Activated T-helper 1 cell treated with anti-CD3 and anti-CD28 coated beads, Interleukin-2, amount 50 U/mL, for 16 hours (primary cell): ENCODE measurements around the gene MUC6.
"Not testable (repeated sequence)": the region's sequence is repeated elsewhere in the genome, so short reads cannot be mapped to it uniquely, and the experiment has no call there.

Source experiments
- DNase-seq, 2 donors: peaks; one replicate each; pipeline ENCODE4 v3.0.0-alpha.2; 2020; ENCODE audit warnings: low read depth in 1 of 2, low spot score in 1 of 2

Gene MUC6

GRCh38 chr11:991711-992307, 44.7 kb downstream of the MUC6 start:
- no peak for DNase-seq

- DNase-seq, result no peak
These were observed 45.5 kb downstream of the MUC6 start for GRCh38 chr11:991034-991433.

- DNase-seq, result no peak
These were observed 46.4 kb downstream of the MUC6 start for GRCh38 chr11:990101-990500.

- DNase-seq, result no peak
These were observed 48.8 kb downstream of the MUC6 start for GRCh38 chr11:987671-988070.

- DNase-seq, result no peak
These were observed 49.6 kb downstream of the MUC6 start for GRCh38 chr11:986952-987305.

GRCh38 chr11:986270-986951, 50.1 kb downstream of the MUC6 start:
- no peak for DNase-seq

GRCh38 chr11:985848-986247, 50.7 kb downstream of the MUC6 start:
- no peak for DNase-seq

GRCh38 chr11:985406-985805, 51.1 kb downstream of the MUC6 start:
- no peak for DNase-seq

GRCh38 chr11:984546-984945, 52.0 kb downstream of the MUC6 start:
- DNase-seq, result no peak

GRCh38 chr11:981764-982163, 54.8 kb downstream of the MUC6 start:
- no peak for DNase-seq

GRCh38 chr11:980438-981357, 55.8 kb downstream of the MUC6 start:
- DNase-seq, result no peak

GRCh38 chr11:978781-979180, 57.7 kb downstream of the MUC6 start:
- no peak for DNase-seq

- DNase-seq, result no peak
These were observed 58.4 kb downstream of the MUC6 start for GRCh38 chr11:977830-978720.

GRCh38 chr11:976431-977160, 59.9 kb downstream of the MUC6 start:
- no peak for DNase-seq

GRCh38 chr11:975827-976226, 60.7 kb downstream of the MUC6 start:
- DNase-seq, result no peak

- DNase-seq, result not testable (repeated sequence)
These were observed 61.1 kb downstream of the MUC6 start for GRCh38 chr11:975376-975775.

- no peak for DNase-seq
These were observed 63.3 kb downstream of the MUC6 start for GRCh38 chr11:973237-973636.

- DNase-seq, result no peak
These were observed 63.9 kb downstream of the MUC6 start for GRCh38 chr11:972523-973211.

- DNase-seq, result no peak
These were observed 64.7 kb downstream of the MUC6 start for GRCh38 chr11:971731-972365.
